Mesendoderm (in vitro differentiated cells): ENCODE data around the gene DBT. TPM values are rescaled to one million over a fixed set of nuclear protein-coding genes. Genes with fewer than 3 reads are reported as not detected.

Source experiments
- small RNA-seq: library from polyadenylated mRNA; stranded (forward); fragments of <200 nt; extraction: miRNeasy Mini kit (QIAGEN cat#:217004); gene quantifications from one replicate; pipeline ENCODE3, GENCODE V24; 2013; ENCODE audit not compliant: insufficient read depth

The DBT gene

Small RNA genes within 50 kb of the gene (small RNA-seq; reads per million reads assigned to genes)
- gene AL445928.1 (not detected), gene MIR553 (not detected), gene RPL23AP90 (not detected)
